Measurements from ENCODE around the gene LY6G6D. TPM values are rescaled to one million over a fixed set of nuclear protein-coding genes. Genes with fewer than 3 reads are reported as not detected.

Gene LY6G6D
- total RNA-seq, 4 donors from 2014 or later = not detected

- no peak overlapping the region for H3K27ac ChIP-seq
- no peak overlapping the region for H3K4me3 ChIP-seq
- intact Hi-C loops (cut with DNase I; ENCODE audit: low total_unique reads) (no loop called here), in situ Hi-C loops (cut with MboI; ENCODE audit: low sequenced_read_pairs in 4 of 4) (loop anchor here in 2 of 4 donors (5.0 to 25.0 kb wide), 3 partner anchors 85 to 275 kb away; partner anchors contain the start of genes DXO (in 1 of the 2), NELFE (in 1 of the 2) and SKIC2 (in 1 of the 2))
- TF ChIP-seq, protein P1, sequence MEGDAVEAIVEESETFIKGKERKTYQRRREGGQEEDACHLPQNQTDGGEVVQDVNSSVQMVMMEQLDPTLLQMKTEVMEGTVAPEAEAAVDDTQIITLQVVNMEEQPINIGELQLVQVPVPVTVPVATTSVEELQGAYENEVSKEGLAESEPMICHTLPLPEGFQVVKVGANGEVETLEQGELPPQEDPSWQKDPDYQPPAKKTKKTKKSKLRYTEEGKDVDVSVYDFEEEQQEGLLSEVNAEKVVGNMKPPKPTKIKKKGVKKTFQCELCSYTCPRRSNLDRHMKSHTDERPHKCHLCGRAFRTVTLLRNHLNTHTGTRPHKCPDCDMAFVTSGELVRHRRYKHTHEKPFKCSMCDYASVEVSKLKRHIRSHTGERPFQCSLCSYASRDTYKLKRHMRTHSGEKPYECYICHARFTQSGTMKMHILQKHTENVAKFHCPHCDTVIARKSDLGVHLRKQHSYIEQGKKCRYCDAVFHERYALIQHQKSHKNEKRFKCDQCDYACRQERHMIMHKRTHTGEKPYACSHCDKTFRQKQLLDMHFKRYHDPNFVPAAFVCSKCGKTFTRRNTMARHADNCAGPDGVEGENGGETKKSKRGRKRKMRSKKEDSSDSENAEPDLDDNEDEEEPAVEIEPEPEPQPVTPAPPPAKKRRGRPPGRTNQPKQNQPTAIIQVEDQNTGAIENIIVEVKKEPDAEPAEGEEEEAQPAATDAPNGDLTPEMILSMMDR (IDR thresholded peaks at IDR 0.05 in 4 of 5, conservative IDR thresholded peaks at IDR 0.05 in 1 of 5) = no peak
- TF ChIP-seq POLR2A (IDR thresholded peaks at IDR 0.05) = no peak
- no peaks in the 10 kb centered on the region for H3K4me1 ChIP-seq
- H3K36me3 ChIP-seq = peaks cover 0 to 75% of the 10 kb centered on the region in 2 donors
- no peaks in the 10 kb centered on the region for H3K27me3 ChIP-seq
- DNase-seq = no peak
- no peak for ATAC-seq
- H3K9me3 ChIP-seq = no peaks in the 10 kb centered on the region
Observed at GRCh38 chr6:31687321-31687720, 27.8 kb upstream of the LY6G6D start.

- peaks cover 0 to 83% of the 10 kb centered on the region in 2 donors for H3K36me3 ChIP-seq
- no peak for ATAC-seq
- no peaks in the 10 kb centered on the region for H3K4me1 ChIP-seq
- no peak overlapping the region for H3K4me3 ChIP-seq
- intact Hi-C loops (cut with DNase I; ENCODE audit: low total_unique reads) (no loop called here), in situ Hi-C loops (cut with MboI; ENCODE audit: low sequenced_read_pairs in 4 of 4) (loop anchor here in 2 of 4 donors (5.0 to 25.0 kb wide), 3 partner anchors 84 to 274 kb away; partner anchors contain the start of genes DXO (in 1 of the 2), NELFE (in 1 of the 2) and SKIC2 (in 1 of the 2))
- no peak overlapping the region for H3K27ac ChIP-seq
- no peaks in the 10 kb centered on the region for H3K27me3 ChIP-seq
- DNase-seq = no peak
- TF ChIP-seq, protein P1 (IDR thresholded peaks at IDR 0.05 in 4 of 5, conservative IDR thresholded peaks at IDR 0.05 in 1 of 5) = no peak
- TF ChIP-seq POLR2A (IDR thresholded peaks at IDR 0.05) = no peak
- H3K9me3 ChIP-seq = no peaks in the 10 kb centered on the region
Observed at GRCh38 chr6:31687860-31688693, 27.1 kb upstream of the LY6G6D start.

DNA sequence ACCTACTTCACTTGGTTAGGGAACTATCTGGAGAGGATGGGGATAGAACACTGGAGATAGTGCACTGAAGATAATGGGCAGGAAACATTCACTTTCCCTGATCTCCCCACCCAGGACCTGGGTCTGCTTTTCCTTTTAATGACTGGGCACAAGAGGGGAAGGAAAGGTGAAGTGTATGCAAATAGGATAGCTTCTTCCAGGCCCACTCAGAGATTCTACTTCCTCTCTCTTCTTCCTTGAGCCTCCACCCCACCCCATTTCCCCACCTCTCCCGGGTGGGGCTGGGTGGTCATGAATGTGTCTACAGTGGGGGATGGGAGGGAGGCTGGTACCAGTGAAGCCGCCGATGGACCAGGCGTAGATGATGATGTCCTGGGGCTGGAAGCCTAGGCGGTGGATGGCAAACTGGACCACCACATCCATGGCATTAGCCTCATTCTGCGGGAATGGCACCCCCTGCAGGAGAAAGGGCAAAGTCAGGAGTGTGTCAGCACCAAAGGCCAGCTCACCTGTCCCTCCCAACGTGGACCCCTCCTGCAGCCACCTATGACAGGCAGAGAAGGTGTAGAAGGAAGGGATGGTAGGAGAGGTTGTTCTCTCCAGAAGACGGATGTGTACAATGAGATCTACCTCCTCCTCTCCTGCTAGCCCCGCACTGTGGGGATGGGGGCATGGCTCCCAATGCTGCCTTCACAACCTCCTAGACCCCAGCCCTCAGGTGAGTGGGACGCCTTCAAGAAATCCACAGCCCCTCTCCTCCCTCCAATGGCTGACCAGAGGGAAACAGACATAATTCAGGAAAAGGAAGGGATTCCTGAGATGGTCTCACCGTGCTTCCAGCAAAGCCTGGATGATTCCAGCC lies 25.7 kb upstream of the LY6G6D start:
- no peak for DNase-seq
- in situ Hi-C loops (cut with MboI; ENCODE audit: low sequenced_read_pairs in 4 of 4) = loop anchor here in 2 of 4 donors (5.0 to 25.0 kb wide), 3 partner anchors 83 to 273 kb away; partner anchors contain the start of genes DXO (in 1 of the 2), NELFE (in 1 of the 2) and SKIC2 (in 1 of the 2)
- intact Hi-C loops (cut with DNase I; ENCODE audit: low total_unique reads) = no loop called here
- Histone ChIP-seq H3K27me3 (no peaks in the 10 kb centered on the region), H3K4me3 (no peak overlapping the region), H3K27ac (no peak overlapping the region), H3K4me1 (no peaks in the 10 kb centered on the region), H3K9me3 (no peaks in the 10 kb centered on the region), H3K36me3 (peaks cover 0 to 94% of the 10 kb centered on the region in 2 donors)
- TF ChIP-seq, protein P1 (IDR thresholded peaks at IDR 0.05 in 4 of 5, conservative IDR thresholded peaks at IDR 0.05 in 1 of 5) = no peak
- no peak for TF ChIP-seq POLR2A (IDR thresholded peaks at IDR 0.05)
- ATAC-seq = no peak

- in situ Hi-C loops (cut with MboI; ENCODE audit: low sequenced_read_pairs in 4 of 4) = loop anchor here in 1 of 4 donors (25.0 kb wide), 1 partner anchor 272 kb away; the partner anchor contains the start of genes DXO, NELFE and SKIC2
- intact Hi-C loops (cut with DNase I; ENCODE audit: low total_unique reads) = no loop called here
- Histone ChIP-seq H3K9me3 (no peaks in the 10 kb centered on the region), H3K4me3 (no peak overlapping the region), H3K27ac (no peak overlapping the region), H3K4me1 (no peaks in the 10 kb centered on the region), H3K27me3 (no peaks in the 10 kb centered on the region), H3K36me3 (peaks cover 0 to 98% of the 10 kb centered on the region in 2 donors)
- TF ChIP-seq, protein P1 (IDR thresholded peaks at IDR 0.05 in 4 of 5, conservative IDR thresholded peaks at IDR 0.05 in 1 of 5) = no peak
- TF ChIP-seq POLR2A (IDR thresholded peaks at IDR 0.05) = no peak
- ATAC-seq (no peak), DNase-seq (no peak)
Observed at GRCh38 chr6:31690231-31691077, 24.7 kb upstream of the LY6G6D start.

Measured in gastrocnemius medialis (tissue), 4 donors.